Lower lobe of right lung (tissue), 2 donors: ENCODE measurements around the gene ADAMTS4. TPM values are rescaled to one million over a fixed set of nuclear protein-coding genes. Genes with fewer than 3 reads are reported as not detected.

Source experiments
- ATAC-seq, 2 donors: fragments of 200-7000 bp; cut with Tn5 transposase; one replicate each; pipeline ENCODE4 v1.9.1; 2020 to 2022; ENCODE audit warnings: mild to moderate bottlenecking in 2 of 2, moderate library complexity in 2 of 2
- DNase-seq: peaks from one replicate; pipeline ENCODE4 v3.0.0-alpha.2; 2020
- H3K27ac ChIP-seq: fragments of 200-600 bp; one replicate; pipeline ENCODE4 v1.8.0; 2022
- H3K27me3 ChIP-seq: fragments of 200-600 bp; one replicate; pipeline ENCODE4 v1.8.0; 2022; ENCODE audit warnings: low read depth
- H3K36me3 ChIP-seq: fragments of 200-600 bp; one replicate; pipeline ENCODE4 v1.8.0; 2022; ENCODE audit warnings: mild to moderate bottlenecking
- H3K4me1 ChIP-seq: fragments of 200-600 bp; one replicate; pipeline ENCODE4 v1.8.0; 2022
- H3K4me3 ChIP-seq: fragments of 200-600 bp; one replicate; pipeline ENCODE4 v1.8.0; 2022; ENCODE audit warnings: mild to moderate bottlenecking
- H3K9me3 ChIP-seq: fragments of 200-600 bp; one replicate; pipeline ENCODE4 v1.8.0; 2022
- CTCF ChIP-seq: fragments of 200-600 bp; IDR thresholded peaks from one replicate; pipeline ENCODE4 v1.8.0; 2022; ENCODE audit warnings: antibody characterized with exemption, mild to moderate bottlenecking
- intact Hi-C: fragments of 100-400 bp; cut with DNase I; formaldehyde crosslinking; loops from one replicate; pipeline ENCODE4 v1.11.0; 2022
- total RNA-seq: library from RNA; stranded (reverse); fragmentation: NEBNext Ultra II Directional; extraction: Animal tissue kit (Norgen Biotek cat#: 25700); gene quantifications from one replicate; pipeline ENCODE4 v1.2.1, GENCODE V29; 2021
- donor health status: DM: no; HTN: yes; CAD: no; lungs with severe emphysema.

Gene ADAMTS4
- total RNA-seq, 1 donor from 2014 or later = 1.4 TPM

DNA sequence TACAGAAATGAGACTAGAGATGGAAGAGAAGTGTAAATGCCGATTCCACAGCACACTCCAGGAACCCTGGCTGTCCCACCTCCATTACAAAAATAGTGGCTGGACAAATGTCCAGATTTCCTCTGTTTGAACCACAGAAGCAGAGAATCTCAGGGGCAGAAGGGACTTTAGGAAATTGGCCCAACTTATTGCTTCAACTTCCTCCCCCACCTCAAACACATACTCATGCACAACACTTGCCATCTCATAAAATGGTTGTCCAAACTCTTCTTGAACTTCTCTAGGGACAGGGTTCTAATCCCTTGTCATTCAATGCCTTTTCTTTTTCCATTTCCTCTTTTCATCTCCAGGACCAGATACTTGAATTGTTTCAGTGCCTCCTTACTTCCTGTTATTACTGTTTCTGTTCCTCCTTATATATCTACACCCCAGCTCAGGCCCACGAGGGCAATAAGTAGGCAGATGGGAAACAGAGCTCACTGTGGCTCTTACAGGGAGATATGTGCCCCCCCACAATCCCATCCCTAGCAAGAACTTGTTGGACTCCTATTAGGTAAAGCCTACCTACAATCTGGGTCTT, 13.0 kb downstream of the ADAMTS4 start:
- Histone ChIP-seq H3K9me3 (no peaks in the 10 kb centered on the region), H3K27ac (peak overlapping the region; percentile 73), H3K36me3 (no peaks in the 10 kb centered on the region), H3K27me3 (no peaks in the 10 kb centered on the region), H3K4me1 (peaks cover 47% of the 10 kb centered on the region), H3K4me3 (no peak overlapping the region)
- TF ChIP-seq CTCF = no peak
- intact Hi-C loops = no loop called here
- peak; percentile 59 to 68 for ATAC-seq
- DNase-seq = no peak

- intact Hi-C loops = no loop called here
- Histone ChIP-seq H3K4me1 (peaks cover 47% of the 10 kb centered on the region), H3K36me3 (no peaks in the 10 kb centered on the region), H3K27ac (peak overlapping the region; percentile 73), H3K27me3 (no peaks in the 10 kb centered on the region), H3K4me3 (no peak overlapping the region), H3K9me3 (no peaks in the 10 kb centered on the region)
- peak; percentile 82 to 90 for ATAC-seq
- peak; percentile 74 for DNase-seq
- TF ChIP-seq CTCF = no peak
Measured at GRCh38 chr1:161185282-161185682, 13.6 kb downstream of the ADAMTS4 start.

DNA sequence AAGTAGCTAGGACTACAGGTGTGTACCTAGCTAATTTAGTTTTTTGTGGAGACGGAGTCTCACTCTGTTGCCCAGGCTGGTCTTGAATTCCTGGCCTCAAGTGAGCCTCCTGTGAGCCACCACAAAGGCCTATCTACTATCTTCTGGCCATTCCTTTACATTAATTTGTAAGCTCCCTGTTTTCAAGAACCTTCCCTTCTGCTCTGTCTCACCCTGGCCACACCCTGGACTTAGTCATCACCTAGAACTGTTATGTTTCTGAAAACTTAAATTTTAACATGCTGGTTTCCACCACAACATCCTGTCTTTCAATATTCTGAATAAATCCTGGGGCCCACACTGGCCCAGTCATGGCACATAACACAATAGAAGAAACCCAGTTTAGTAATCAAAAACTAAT, 16.6 kb downstream of the ADAMTS4 start:
- intact Hi-C loops = no loop called here
- Histone ChIP-seq H3K4me3 (no peak overlapping the region), H3K9me3 (no peaks in the 10 kb centered on the region), H3K36me3 (no peaks in the 10 kb centered on the region), H3K27ac (peak overlapping the region; percentile 63), H3K27me3 (no peaks in the 10 kb centered on the region), H3K4me1 (peaks cover 56% of the 10 kb centered on the region)
- DNase-seq (no peak), ATAC-seq (no peak)
- no peak for TF ChIP-seq CTCF

GRCh38 chr1:161180639-161181038, 18.2 kb downstream of the ADAMTS4 start:
- ATAC-seq (no peak), DNase-seq (no peak)
- H3K9me3 ChIP-seq = no peaks in the 10 kb centered on the region
- peaks cover 4% of the 10 kb centered on the region for H3K36me3 ChIP-seq
- H3K27ac ChIP-seq = no peak overlapping the region
- no peaks in the 10 kb centered on the region for H3K27me3 ChIP-seq
- peaks cover 51% of the 10 kb centered on the region for H3K4me1 ChIP-seq
- intact Hi-C loops = no loop called here
- peak; percentile 20 for TF ChIP-seq CTCF
- H3K4me3 ChIP-seq = no peak overlapping the region

GRCh38 chr1:161179698-161180097, 19.2 kb downstream of the ADAMTS4 start:
- no peaks in the 10 kb centered on the region for H3K9me3 ChIP-seq
- intact Hi-C loops = no loop called here
- ATAC-seq = no peak
- H3K36me3 ChIP-seq = peaks cover 13% of the 10 kb centered on the region
- DNase-seq = no peak
- no peak for TF ChIP-seq CTCF
- no peak overlapping the region for H3K4me3 ChIP-seq
- H3K4me1 ChIP-seq = peaks cover 44% of the 10 kb centered on the region
- H3K27ac ChIP-seq = no peak overlapping the region
- no peaks in the 10 kb centered on the region for H3K27me3 ChIP-seq

- intact Hi-C loops = no loop called here
- H3K27ac ChIP-seq = peak overlapping the region; percentile 91
- no peaks in the 10 kb centered on the region for H3K9me3 ChIP-seq
- no peak for TF ChIP-seq CTCF
- DNase-seq (no peak), ATAC-seq (no peak)
- H3K4me3 ChIP-seq = peak overlapping the region; percentile 80
- peaks cover 31% of the 10 kb centered on the region for H3K36me3 ChIP-seq
- H3K4me1 ChIP-seq = peaks cover 38% of the 10 kb centered on the region
- no peaks in the 10 kb centered on the region for H3K27me3 ChIP-seq
Measured at GRCh38 chr1:161177936-161178244, 21.0 kb downstream of the ADAMTS4 start.
